Brain microvascular endothelial cell (primary cell): ENCODE measurements around the gene BIN2.
"Not testable (repeated sequence)": the region's sequence is repeated elsewhere in the genome, so short reads cannot be mapped to it uniquely, and the experiment has no call there.

Experiments used
- DNase-seq: peaks from one replicate; pipeline ENCODE4 v3.0.0-alpha.2; 2020
- H3K27ac ChIP-seq: fragments of 250-450 bp; sonication (Bioruptor Pico); 2 replicates; pipeline ENCODE4 v1.5.1; 2020; ENCODE audit warnings: mild to moderate bottlenecking, moderate library complexity
- H3K27me3 ChIP-seq: fragments of 250-450 bp; sonication (Bioruptor Pico); replicated peaks from 2 replicates; pipeline ENCODE4 v1.5.1; 2020; ENCODE audit warnings: mild to moderate bottlenecking
- H3K36me3 ChIP-seq: fragments of 250-450 bp; sonication (Bioruptor Pico); replicated peaks from 2 replicates; pipeline ENCODE4 v1.5.1; 2020; ENCODE audit warnings: mild to moderate bottlenecking
- H3K4me3 ChIP-seq: 2 replicates; pipeline ENCODE4 v1.5.1; 2011; ENCODE audit warnings: low read depth, mild to moderate bottlenecking, control low read depth, low read length, moderate library complexity
- CTCF ChIP-seq: IDR thresholded peaks from 2 replicates; pipeline ENCODE4 v1.5.1; 2011; ENCODE audit warnings: low read depth, mild to moderate bottlenecking, moderate library complexity, low read length, control low read depth, inconsistent platforms; ENCODE audit errors: missing control alignments
- in situ Hi-C: cut with HindIII; loops from 2 replicates; pipeline ENCODE4 v1.10.0; 2017; ENCODE audit warnings: low sequenced_read_pairs, low pct_ligation_motif_present

BIN2 gene

GRCh38 chr12:51295651-51296050 lies 28.3 kb downstream of the BIN2 start:
- in situ Hi-C loops, result no loop called here
- no peak for TF ChIP-seq CTCF
- H3K27me3 ChIP-seq, result no peaks in the 10 kb centered on the region
- no peak overlapping the region for H3K27ac ChIP-seq
- DNase-seq, result no peak
- H3K36me3 ChIP-seq, result no peaks in the 10 kb centered on the region
- no peak overlapping the region for H3K4me3 ChIP-seq

GRCh38 chr12:51294097-51294496 lies 29.9 kb downstream of the BIN2 start:
- H3K4me3 ChIP-seq, H3K27ac ChIP-seq, H3K27me3 ChIP-seq, in situ Hi-C loops, DNase-seq, H3K36me3 ChIP-seq: not testable (repeated sequence)

- H3K27me3 ChIP-seq, result no peaks in the 10 kb centered on the region
- no peak for DNase-seq
- no peak overlapping the region for H3K27ac ChIP-seq
- H3K36me3 ChIP-seq, result no peaks in the 10 kb centered on the region
- in situ Hi-C loops, result no loop called here
- H3K4me3 ChIP-seq, result no peak overlapping the region
- TF ChIP-seq CTCF, result no peak
These were observed 30.3 kb downstream of the BIN2 start for GRCh38 chr12:51293696-51294095.

- H3K4me3 ChIP-seq, H3K27ac ChIP-seq, H3K27me3 ChIP-seq, in situ Hi-C loops, H3K36me3 ChIP-seq, DNase-seq: not testable (repeated sequence)
These were observed 32.1 kb downstream of the BIN2 start for GRCh38 chr12:51291603-51292513.

GRCh38 chr12:51285843-51286242 lies 38.1 kb downstream of the BIN2 start:
- H3K27me3 ChIP-seq, result no peaks in the 10 kb centered on the region
- H3K4me3 ChIP-seq, result no peak overlapping the region
- no peak for TF ChIP-seq CTCF
- in situ Hi-C loops, result no loop called here
- no peak for DNase-seq
- H3K27ac ChIP-seq, result no peak overlapping the region
- no peaks in the 10 kb centered on the region for H3K36me3 ChIP-seq

DNA sequence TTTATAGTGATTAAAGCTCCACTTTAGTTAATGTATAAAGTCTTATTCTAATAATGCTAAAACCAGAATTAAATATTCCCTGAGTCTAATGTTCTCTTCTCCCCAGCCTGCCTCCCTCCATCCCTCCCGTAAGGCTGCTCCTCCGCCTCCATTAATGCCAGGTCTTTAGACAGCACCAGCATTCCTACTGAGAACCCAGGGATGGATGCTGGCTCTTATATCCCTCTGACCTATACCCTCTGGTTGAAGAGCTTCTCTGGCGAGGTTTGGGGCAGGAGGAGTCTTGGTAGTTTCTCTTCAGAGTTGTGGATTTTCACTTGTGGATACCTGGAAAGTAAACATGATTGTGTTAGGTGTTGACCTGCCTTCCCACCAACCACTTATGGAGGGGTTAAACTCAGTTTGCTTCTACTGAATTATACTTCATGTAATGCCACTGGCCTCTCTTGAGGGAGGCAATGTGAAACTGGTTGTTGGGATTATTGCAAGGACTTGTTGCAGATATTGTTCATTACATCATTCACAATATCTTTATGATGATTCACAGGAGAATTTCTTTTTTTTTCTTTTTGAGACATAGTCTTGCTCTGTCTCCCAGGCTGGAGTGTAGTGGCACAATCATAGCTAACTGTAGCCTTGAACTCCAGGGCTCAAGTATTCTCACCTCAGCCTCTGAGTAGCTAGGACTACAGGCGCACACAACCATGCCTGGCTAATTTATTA lies 42.6 kb downstream of the BIN2 start:
- peak overlapping the region; percentile 26 for H3K27ac ChIP-seq
- H3K36me3 ChIP-seq, result no peaks in the 10 kb centered on the region

More for the DNA sequence above, 42.6 kb downstream of the BIN2 start:
- peak; percentile 42 for DNase-seq
- TF ChIP-seq CTCF, result no peak
- H3K4me3 ChIP-seq, result no peak overlapping the region
- H3K27me3 ChIP-seq, result no peaks in the 10 kb centered on the region
- in situ Hi-C loops, result no loop called here
